OCI-M2 (cell line): Measurements from ENCODE around the gene GART.
"Not testable (repeated sequence)": the region's sequence is repeated elsewhere in the genome, so short reads cannot be mapped to it uniquely, and the experiment has no call there.

Source experiments
- DNase-seq: peaks from one replicate; lab custom pipeline; 2025; ENCODE audit not compliant: unreplicated experiment; lab: John Stamatoyannopoulos, UW

Gene GART

DNA sequence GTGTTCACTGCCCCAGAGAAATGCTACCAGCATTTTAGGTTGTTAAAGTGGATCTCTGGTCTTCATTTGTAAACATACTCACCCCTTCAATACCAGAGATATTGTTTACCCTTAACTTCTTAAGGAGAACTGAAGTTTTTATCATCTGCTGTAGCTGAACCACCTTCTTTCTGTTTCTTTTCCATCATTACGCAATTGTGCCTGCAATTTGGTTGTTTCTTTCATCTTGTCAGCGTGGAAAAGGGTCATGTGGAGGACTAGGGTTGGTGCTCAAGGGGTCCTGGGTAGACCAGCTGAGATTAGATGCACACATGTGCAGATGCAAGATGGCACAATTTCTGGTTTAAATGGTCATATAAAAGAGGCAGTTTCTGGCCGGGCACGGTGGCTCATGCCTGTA is 23.0 kb downstream of the GART start:
- DNase-seq = no peak

DNA sequence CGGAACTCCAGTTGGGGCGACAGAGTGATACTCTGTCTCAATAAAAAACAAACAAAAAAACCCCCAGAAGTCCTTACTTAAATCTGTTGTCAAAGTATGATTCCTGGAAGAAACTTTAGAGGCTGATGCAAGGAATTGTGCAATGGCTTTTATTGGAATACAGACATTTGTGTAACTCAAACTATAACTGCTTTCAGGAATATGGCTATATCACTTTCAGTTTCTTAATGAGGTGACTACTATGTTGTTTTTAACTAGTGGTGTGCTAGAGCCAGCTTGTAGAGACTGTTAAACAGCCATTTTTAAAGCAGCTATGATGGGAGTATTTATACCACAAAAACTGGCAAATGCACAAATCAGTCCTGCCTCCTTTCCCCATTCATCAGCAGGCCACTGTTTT is 27.7 kb downstream of the GART start:
- DNase-seq = no peak

DNA sequence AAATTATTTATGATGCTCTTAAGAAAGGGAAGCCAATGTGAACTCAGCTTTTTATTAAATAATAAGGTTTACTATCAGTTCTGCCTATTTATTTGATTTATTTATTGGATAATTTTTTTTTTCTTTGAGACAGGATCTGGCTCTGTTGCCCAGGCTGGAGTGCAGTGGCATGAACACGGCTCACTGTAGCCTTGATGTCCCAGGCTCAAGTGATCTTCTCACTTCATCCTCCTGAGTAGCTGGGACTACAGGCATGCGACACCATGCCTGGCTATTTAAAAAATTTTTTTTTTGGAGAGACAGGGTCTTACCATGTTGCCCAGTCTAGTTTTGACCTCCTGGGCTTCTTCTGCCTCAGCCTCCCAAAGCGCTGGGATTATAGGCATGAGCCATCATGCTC is 29.4 kb downstream of the GART start:
- DNase-seq = no peak

DNA sequence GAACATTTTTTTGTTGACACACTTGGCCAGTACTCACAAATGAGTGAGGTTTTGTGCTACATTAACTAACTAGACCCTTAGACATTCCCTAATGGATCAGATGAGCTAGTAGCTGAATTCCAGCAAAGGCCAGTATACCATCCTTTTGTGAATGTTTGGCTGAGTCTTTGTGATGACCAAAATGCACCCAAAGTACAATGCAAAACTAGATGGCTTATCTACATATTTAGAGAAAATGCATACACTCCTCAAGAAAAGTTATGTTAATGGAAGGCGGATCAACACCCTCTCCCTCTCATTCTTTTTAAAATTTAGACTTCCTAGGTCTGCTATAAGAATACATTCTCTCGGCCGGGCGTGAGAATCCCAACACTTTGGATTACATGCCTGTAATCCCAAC is 30.3 kb downstream of the GART start:
- no peak for DNase-seq

DNA sequence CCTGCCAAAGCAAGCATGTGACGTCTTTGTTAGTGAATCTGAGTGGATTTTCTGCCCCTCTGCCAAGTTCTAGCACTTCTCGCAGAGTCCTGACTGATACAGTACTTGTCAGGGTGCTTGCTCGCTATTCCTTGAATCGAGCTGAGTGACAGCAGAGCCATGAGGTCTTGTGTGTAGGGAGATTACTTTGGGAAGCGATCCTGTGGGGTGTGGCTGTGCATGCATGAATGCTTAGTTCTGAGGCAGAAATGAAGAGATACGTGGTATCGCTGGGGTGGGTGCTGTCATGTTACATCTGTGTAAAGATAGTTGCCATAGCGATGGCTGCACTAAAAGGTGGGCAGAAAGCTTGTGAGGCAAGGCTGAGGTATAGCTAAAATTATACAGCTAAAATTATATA is 31.1 kb downstream of the GART start:
- DNase-seq = peak; percentile 54

DNA sequence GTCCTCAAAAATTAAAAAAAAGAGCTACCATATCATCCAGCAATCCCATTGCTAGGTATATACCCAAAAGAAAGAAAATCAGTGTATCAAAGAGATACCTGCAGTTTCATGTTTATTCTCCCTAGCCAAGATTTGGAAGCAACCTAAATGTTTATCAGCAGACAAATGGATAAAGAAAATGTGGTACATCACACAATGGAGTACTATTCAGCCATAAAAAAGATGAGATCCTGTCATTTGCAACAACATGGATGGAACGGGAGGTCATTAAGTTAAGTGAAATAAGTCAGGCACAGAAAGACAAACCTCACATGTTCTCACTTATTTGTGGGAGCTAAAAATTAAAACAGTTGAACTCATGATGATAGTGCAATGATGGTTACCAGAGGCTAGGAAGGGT is 34.9 kb downstream of the GART start:
- not testable (repeated sequence) for DNase-seq

DNA sequence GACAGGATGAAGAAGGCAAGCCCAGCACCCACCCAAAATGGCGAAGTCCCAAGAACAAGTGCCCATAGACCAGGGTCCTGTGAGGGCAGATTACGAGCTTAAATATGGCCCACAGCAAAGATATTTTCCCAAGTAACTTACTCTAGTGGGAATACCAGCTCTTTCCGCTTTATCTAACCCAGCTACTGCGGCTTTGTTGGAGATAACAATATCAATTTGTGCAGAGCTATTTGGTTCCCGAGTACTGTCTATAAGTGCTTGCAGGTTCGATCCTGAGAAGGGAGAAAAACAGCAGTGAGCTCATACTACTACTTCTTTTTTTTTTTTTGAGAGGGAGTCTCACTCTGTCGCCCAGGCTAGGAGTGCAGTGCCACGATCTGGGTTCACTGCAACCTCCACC is 36.1 kb downstream of the GART start:
- DNase-seq = peak; percentile 66

DNA sequence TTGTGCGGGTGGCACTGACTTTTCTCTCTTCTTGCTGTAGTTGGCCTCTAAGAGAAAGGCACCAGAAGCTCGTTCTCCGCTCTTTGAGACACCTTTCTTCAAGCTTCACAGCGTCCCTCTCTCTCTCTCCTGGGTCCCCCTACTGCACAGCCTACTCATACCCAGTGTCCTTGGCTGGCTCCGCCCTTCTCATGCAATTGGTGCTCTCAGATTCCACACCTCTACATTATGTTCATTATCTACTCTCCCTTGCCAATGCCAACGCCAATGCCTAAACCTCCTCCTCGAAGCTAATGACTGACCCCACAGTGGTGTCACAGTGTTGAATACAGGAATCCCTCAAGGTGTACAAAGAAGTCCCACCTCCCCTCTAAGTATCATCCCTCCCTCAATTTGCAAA is 45.6 kb downstream of the GART start:
- no peak for DNase-seq

DNA sequence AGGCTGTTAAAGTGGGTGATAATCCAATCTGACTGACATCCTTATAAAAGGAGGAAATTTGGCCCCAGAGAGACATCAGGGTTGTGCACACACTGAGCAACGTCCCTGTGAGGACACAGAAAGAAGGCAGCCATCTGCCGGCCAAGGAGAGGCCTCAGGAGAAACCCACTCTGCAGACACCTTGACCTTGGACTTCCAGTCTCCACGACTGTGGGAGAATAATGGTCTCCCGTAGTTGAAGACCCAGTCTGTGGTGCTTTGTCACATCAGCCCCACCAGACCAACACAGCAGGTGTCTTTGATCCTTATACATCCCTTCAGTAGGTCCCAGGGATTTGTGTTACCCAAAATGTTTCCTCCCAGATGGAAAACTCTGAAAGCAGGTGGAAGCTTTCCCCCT is 46.2 kb downstream of the GART start:
- no peak for DNase-seq

DNA sequence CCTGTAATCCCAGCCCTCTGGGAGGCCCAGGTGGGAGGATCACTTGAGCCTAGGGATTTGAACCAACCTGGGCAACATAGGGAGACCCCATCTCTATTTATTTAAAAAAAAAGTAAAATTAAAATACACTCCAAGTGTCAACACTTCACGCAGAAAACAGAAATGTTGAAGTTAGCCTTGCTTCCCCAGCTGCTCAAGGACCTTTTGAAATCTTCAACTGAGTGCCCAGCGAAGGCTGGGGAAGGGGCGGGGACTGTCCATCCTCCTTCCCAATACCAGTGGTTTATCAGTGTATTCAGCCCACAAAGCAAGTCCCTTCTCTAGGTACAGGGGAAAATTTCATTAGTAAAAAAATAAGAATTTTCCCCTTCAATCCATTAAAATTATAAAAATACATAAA is 48.2 kb downstream of the GART start:
- DNase-seq = no peak

DNA sequence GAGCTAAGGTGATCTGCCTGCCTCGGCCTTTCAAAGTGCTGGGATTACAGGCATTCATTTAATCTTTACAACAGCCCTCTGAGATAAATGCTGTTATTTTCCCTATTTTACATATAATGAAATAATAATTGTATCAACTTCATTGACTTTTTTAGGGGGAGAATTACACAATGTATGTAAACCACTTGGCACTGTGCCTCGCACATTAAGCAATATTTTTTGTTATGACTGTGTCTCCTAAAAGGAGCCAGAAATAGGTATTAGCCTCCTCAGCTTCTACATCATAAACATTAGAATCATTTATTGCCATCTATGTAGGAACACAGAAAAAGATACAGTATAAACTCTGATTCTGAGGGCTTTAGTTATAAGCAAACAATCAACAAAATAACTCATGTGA is 49.3 kb downstream of the GART start:
- DNase-seq = no peak

DNA sequence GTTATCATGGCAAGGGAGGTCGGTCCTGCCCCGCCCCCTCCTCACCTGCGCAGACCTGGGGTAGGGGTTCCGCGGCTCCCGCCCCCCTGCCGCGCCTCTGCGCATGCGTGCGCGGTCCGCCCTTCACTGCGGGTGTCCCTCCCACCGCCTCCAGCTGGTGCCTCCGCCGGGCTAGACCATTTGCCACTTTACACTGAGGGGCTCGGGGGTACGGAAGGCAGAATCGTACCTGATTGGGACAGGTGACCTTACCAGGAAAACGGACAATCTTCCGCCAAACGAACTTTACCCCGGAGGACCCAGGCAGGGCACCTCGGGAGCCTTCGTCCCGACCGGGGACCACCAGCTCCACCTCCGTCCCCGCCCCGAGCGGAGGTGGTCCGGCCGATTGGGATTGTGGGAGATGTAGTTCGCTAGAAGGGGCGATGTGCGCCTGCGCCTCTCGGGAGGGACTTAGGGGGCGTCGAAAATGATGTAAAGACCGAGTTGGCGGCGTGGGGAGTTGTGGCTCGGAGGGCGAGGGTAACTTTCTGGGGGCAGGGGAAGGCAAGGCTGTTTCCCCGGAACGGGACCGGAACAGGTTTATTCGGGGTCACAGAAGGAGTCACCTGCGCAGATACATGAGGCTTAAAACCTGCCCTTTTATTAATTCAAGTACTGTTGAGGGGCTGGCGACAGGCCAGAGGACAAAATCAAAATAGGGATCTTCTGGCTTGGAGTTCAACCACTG is 50.4 kb downstream of the GART start, which contains the start of gene DNAJC28:
TSS of gene DNAJC28 (minus strand) at position 344 of the 730 bp plus-strand sequence. CDS start 2,323 bp downstream, outside the sequence.
- peak; percentile 96 for DNase-seq

DNA sequence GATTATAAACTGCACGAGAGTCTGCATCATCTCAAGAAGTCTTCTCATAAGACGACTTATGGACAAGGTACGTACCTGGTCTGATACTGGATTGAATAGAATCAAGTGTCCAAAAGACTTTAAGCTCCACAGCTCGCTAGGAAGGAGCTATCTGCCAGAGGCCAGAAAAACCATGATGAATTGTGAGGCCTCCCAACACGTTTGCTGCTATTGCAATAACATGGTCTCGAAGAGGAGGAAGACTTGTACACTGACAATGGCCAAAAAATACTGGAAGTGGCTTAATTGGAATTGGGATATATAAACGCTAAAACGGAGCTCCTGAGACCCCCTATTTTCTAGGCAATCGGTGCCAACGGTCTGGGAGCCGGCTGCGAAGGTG is 50.9 kb downstream of the GART start:
- no peak for DNase-seq

DNA sequence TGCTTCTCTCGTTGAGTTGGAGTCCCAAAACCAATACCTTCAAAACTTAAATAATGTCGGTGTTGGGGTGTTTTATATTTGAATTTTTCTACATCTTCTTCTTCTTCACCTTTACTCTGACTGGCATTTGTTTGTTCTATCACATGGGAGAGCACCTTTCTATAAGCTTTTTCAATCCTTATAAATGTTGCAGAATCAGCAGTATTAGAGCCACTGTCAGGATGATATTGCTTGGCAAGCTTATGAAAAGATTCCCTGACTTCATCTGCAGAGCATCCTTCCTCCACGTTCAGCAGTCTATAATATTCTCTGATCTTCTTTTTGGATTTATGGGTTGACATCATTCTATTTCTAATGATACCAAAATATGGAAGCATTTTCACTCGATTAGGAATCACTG is 53.0 kb downstream of the GART start:
- no peak for DNase-seq

DNA sequence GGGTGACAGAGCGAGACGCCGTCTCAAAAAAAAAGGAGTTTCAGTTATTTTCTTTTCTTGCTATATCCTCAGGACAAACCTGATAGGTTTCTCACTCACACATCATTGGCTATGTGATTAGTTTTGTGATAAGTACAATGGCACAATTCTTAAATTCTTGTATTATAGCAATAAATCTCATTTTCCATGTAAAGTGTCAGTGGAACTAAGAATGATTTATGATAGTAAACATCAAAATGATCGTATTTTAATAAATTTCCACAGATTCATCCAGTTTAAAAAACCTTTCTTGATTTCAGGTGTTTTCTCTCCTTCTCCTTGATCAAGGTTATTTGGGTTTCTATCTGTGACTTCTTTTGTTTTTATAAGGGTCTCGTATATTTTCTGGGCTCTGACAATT is 53.9 kb downstream of the GART start:
- no peak for DNase-seq

DNA sequence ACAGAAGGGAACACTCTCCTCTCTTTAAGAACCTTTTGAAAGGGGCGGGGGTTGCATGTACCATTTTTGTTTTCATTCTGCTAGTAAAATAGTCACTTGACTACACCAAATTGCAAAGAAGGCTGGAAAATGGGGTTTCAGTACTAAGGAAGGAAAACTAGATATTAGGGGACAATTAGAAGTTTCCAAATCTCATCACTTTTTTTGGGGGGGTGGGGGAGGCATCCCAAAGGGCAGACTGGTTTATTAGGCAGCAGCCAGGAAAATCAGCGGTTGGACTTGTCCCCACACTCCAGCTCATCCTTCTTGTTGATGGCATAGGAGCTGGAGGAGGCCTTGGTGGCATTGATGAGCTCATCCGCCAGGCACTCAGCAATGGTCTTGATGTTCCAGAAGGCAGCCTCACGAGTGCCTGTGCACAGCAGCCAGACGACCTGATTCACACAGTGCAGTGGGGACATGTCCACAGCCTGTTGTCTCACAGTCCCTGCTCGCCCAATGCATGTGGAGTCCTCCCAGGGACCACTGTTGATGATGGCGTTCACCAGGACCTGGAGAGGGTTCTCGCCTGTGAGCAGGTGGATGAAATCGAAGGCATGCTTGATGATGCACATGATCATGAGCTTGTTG is 60.5 kb downstream of the GART start:
- DNase-seq = no peak

DNA sequence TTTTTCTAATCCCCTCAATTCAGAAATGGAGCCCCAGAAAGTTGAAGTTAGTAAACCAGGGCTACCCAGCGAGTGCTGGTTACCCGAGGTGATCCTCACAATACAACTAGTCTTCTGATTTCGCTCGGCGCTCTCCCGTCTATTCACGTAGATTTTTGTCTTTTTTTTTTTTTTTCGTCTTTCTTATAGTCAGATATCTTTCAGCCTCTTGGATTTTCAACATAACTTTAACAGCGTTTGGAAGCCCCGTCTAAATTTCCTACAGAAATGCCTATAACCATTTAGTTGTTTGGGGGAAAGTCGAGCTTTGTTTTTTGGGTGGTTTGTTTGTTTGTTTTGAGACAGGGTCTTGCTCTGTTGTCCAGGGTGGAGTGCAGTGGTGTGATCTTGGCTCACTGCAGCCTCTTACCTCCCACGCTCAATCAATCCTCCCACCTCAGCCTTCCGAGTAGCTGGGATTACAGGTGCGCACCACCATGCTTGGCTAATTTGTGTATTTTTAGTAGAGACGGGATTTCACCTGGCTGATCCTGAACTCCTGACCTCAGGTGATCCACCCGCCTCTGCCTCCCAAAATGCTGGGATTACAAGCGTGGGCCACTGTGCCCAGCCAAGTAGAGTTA is 61.3 kb downstream of the GART start:
- no peak for DNase-seq

DNA sequence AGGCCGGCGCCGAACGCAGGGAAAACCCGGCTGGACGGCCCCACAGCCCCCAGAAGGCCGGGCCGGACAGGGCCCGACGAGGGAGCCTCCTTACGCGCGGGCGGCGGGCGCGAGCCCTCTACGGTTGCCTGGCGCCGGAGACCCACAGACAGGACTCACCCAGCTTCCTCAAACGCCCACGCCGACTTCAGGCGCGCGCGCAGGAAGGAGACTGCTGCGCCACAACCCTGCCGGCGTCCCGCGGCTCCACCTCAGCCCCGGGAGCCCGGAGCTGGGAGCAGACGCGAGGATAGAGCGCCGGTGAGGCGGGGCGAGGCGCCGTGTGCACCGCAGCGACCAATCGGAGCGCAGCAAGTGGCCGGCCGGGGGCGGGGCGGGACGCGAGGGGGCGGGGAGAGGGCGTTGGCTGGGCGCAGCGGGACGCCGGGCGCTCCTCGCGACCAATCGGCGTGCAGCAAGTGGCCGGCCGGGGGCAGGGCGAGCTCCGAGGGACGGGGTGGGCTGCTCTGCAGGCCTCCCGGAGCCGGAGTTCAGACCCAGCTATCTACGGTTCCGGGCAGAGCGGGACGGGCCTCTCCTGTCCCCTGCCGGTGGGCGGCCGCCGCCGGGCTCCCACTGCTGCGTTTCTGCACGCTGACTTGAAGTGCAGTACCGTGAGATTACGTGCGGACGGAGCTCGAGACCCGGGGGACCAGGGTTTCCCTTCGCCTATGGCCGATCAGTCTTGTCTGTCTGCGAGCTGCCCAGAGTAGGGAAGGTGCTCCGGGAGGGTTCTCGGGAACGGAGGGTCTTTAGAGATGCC is 62.0 kb downstream of the GART start, which contains the start of gene TMEM50B:
TSS of gene TMEM50B (minus strand) at position 296 of the 802 bp plus-strand sequence. CDS start 11,089 bp downstream, outside the sequence.
- DNase-seq = peak; percentile 96

DNA sequence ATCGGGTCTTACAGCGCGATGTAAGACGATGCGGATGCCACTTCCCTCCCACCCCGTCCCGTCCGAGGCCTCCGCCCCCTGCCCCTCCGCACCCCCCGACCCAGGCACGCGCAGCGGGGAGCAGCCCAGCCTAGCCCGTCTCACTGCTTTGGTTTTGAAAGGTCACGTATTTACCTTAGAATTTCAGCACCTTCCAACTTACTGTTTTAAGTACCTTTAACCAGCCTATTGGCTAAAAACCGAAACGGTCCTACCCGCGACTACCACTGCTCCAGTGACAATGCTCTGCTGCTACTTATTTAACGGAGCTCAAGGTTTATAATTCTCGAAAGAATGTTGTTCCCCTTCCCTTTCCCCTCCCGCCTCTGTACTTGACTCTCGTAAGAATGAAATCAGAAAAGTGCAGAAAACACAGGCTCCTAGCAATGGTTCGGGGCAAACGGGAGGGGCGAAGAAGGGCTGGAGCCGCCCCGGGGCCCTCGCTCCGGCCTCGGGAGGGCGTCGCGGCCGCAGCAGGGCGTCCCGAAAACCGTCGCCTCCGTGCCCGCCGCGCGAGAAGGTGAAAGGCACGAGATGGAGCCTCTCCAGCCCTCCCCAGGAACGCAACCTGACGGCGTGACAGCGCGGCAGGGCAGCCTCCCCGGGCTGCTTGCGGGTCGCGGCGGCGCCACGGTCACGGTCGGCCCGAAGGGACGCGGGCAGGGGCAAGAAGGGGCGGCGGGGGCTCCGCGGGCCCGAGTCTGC is 62.8 kb downstream of the GART start:
- no peak for DNase-seq

DNA sequence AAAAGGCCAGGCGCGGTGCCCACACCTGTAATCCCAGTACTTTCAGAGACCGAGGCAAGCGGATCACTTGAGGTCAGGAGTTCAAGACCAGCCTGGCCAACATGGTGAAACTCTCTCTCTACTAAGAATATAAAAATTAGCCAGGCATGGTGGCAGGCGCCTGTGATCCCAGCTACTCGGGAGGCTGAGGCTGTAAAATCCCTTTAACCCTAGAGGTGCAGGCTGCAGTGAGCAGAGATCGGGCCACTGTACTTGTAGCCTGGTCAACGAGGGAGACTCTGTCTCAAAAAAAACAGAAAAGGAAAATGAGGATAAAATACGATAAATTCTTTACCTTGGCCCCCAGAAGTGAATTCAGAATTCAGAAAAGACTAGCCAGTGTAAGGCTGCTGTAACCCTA is 63.7 kb downstream of the GART start:
- no peak for DNase-seq

DNA sequence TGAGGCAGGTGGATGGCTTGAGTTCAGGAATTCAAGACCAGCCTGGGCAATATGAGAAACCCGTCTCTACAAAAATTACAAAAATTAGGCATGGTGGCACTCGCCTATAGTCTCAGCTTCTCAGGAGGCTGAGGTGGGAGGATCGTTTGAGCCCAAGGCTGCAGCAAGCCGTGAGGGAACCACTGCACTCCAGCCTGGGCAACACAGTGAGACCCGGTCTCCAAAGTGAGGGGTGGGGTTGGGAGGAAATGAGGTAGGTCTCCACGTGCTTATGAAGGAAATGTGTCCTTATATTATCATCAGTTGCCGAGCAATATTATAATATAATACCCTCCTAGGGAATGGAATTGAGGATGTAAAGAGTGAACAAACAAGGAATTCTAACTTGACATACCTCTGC is 64.9 kb downstream of the GART start:
- DNase-seq = no peak
